PC-3 (cell line): ENCODE measurements around the gene UBE2E1. TPM values are rescaled to one million over a fixed set of nuclear protein-coding genes. Genes with fewer than 3 reads are reported as not detected.

Experiments
- ATAC-seq: fragments of 200-7000 bp; cut with Tn5 transposase; 2 replicates; pipeline ENCODE4 v1.9.1; 2020; ENCODE audit warnings: mild to moderate bottlenecking, moderate library complexity
- BruUV-seq: library from RNA; stranded (reverse); fragments of 400-500 nt; replicated peaks from 2 replicates; lab custom pipeline; 2021; lab: Mats Ljungman, UMichigan
- CTCF ChIA-PET: fragments of 300-600 bp; sonication (Branson Sonifier 250); formaldehyde crosslinking; loops from one replicate; lab custom pipeline; 2022; ENCODE audit warnings: antibody characterized with exemption; lab: Charles Lee
- POLR2A ChIA-PET: fragments of 300-600 bp; sonication (Branson Sonifier 250); formaldehyde crosslinking; loops from one replicate; lab custom pipeline; 2022; ENCODE audit warnings: antibody characterized with exemption; ENCODE audit not compliant: unreplicated experiment; lab: Charles Lee
- DNase-seq: peaks from one replicate; pipeline ENCODE4 v3.0.0-alpha.2; 2015
- H2AFZ ChIP-seq: fragments of 300-600 bp; sonication (generic); 2 replicates; pipeline ENCODE4 v1.6.0; 2016; ENCODE audit warnings: antibody characterized with exemption, low read length
- H3F3A ChIP-seq: fragments of 300-600 bp; sonication (generic); one replicate; pipeline ENCODE4 v1.6.0; 2017; ENCODE audit warnings: antibody characterized with exemption, low read length, control low read depth, mild to moderate bottlenecking; ENCODE audit not compliant: unreplicated experiment
- H3K27ac ChIP-seq: fragments of 300-600 bp; sonication (generic); 2 replicates; pipeline ENCODE4 v1.5.1; 2016; ENCODE audit warnings: mild to moderate bottlenecking, low read length
- H3K27me3 ChIP-seq: fragments of 300-600 bp; sonication (generic); 2 replicates; pipeline ENCODE4 v1.6.1; 2016; ENCODE audit warnings: low read length, mixed read lengths
- H3K36me3 ChIP-seq: fragments of 300-600 bp; sonication (generic); 2 replicates; pipeline ENCODE4 v1.6.1; 2016; ENCODE audit warnings: low read depth, mixed run types, low read length, mixed read lengths
- H3K4me1 ChIP-seq: fragments of 300-600 bp; sonication (generic); 2 replicates; pipeline ENCODE4 v1.5.1; 2016; ENCODE audit warnings: low read length; ENCODE audit not compliant: insufficient read depth
- H3K4me2 ChIP-seq: fragments of 300-600 bp; sonication (generic); 2 replicates; pipeline ENCODE4 v1.6.0; 2016; ENCODE audit warnings: low read length
- H3K4me3 ChIP-seq: fragments of 300-600 bp; sonication (generic); 2 replicates; pipeline ENCODE4 v1.5.1; 2016; ENCODE audit warnings: mild to moderate bottlenecking, low read length, mixed read lengths
- H3K79me2 ChIP-seq: fragments of 300-600 bp; sonication (generic); 2 replicates; pipeline ENCODE4 v1.6.1; 2017; ENCODE audit warnings: low read length, mixed read lengths
- H3K9ac ChIP-seq: fragments of 300-600 bp; sonication (generic); 2 replicates; pipeline ENCODE4 v1.6.0; 2016; ENCODE audit warnings: mild to moderate bottlenecking, low read length
- H3K9me2 ChIP-seq: fragments of 300-600 bp; sonication (generic); replicated peaks from 2 replicates; pipeline ENCODE4 v1.6.1; 2016; ENCODE audit warnings: mixed run types, low read length, mixed read lengths
- H3K9me3 ChIP-seq: fragments of 300-600 bp; sonication (generic); 2 replicates; pipeline ENCODE4 v1.6.1; 2016; ENCODE audit warnings: low read length, mixed read lengths
- H4K20me1 ChIP-seq: fragments of 300-600 bp; sonication (generic); 2 replicates; pipeline ENCODE4 v1.6.1; 2016; ENCODE audit warnings: low read length, mixed read lengths
- CTCF ChIP-seq: fragments of 300-600 bp; sonication (generic); conservative IDR thresholded peaks from 2 replicates; pipeline ENCODE4 v1.5.1; 2017; ENCODE audit warnings: antibody characterized with exemption, low read depth, mild to moderate bottlenecking, low read length
- EZH2 ChIP-seq: fragments of 300-600 bp; sonication (generic); IDR thresholded peaks from one replicate; pipeline ENCODE4 v1.6.1; 2017; ENCODE audit warnings: antibody characterized with exemption, mild to moderate bottlenecking, low read length; ENCODE audit not compliant: unreplicated experiment
- EZH2phosphoT487 ChIP-seq: fragments of 300-600 bp; sonication (generic); IDR thresholded peaks from 2 replicates; pipeline ENCODE4 v1.6.1; 2018; ENCODE audit warnings: mild to moderate bottlenecking, antibody characterized with exemption, low read length, borderline replicate concordance
- intact Hi-C: fragments of 100-400 bp; cut with micrococcal nuclease; formaldehyde crosslinking; loops from 2 replicates; pipeline ENCODE4 v1.9.0; 2023
- total RNA-seq: library from RNA; depleted of rRNA; stranded (reverse); fragments of >200 nt; gene quantifications from 2 replicates; pipeline ENCODE4 v1.2.3, GENCODE V29; 2014

UBE2E1 gene
- total RNA-seq, 1 experiment from 2014 or later = 117 TPM

GRCh38 chr3:23762214-23762613, 43.5 kb upstream of the UBE2E1 start:
- Histone ChIP-seq H3K4me2 (no peak overlapping the region), H3F3A (no peaks in the 10 kb centered on the region), H2AFZ (peak overlapping the region; percentile 31; the same call in 1 of the 2 replicates), H3K4me1 (no peaks in the 10 kb centered on the region), H4K20me1 (no peaks in the 10 kb centered on the region), H3K9ac (no peak overlapping the region), H3K27ac (no peak overlapping the region), H3K36me3 (no peaks in the 10 kb centered on the region), H3K4me3 (no peak overlapping the region), H3K9me3 (no peaks in the 10 kb centered on the region), H3K79me2 (no peaks in the 10 kb centered on the region), H3K27me3 (no peaks in the 10 kb centered on the region), H3K9me2 (no peaks in the 10 kb centered on the region)
- DNase-seq (no peak), ATAC-seq (no peak)
- intact Hi-C loops = no loop called here
- ChIA-PET POLR2A (no interaction called here), CTCF (no interaction called here)
- TF ChIP-seq EZH2 (no peak), CTCF (no peak), EZH2phosphoT487 (no peak)
- BruUV-seq = no TSS peak

GRCh38 chr3:23762759-23763477, 42.8 kb upstream of the UBE2E1 start:
- Histone ChIP-seq H3K9ac (no peak overlapping the region), H3K4me1 (no peaks in the 10 kb centered on the region), H3K4me3 (no peak overlapping the region), H3K36me3 (no peaks in the 10 kb centered on the region), H4K20me1 (no peaks in the 10 kb centered on the region), H3K4me2 (no peak overlapping the region), H3K27ac (no peak overlapping the region), H3K79me2 (no peaks in the 10 kb centered on the region), H3F3A (no peaks in the 10 kb centered on the region), H3K9me3 (no peaks in the 10 kb centered on the region), H3K9me2 (no peaks in the 10 kb centered on the region), H2AFZ (no peak overlapping the region; the same call in 1 of the 2 replicates), H3K27me3 (no peaks in the 10 kb centered on the region)
- CTCF ChIA-PET = no interaction called here
- POLR2A ChIA-PET = no interaction called here
- DNase-seq = no peak
- TF ChIP-seq CTCF (no peak), EZH2phosphoT487 (no peak), EZH2 (no peak)
- ATAC-seq = no peak
- BruUV-seq = no TSS peak
- intact Hi-C loops = no loop called here

- H3K9me3 ChIP-seq = no peaks in the 10 kb centered on the region
- no peaks in the 10 kb centered on the region for H3K79me2 ChIP-seq
- no TSS peak for BruUV-seq
- H3K4me1 ChIP-seq = no peaks in the 10 kb centered on the region
- H3K9me2 ChIP-seq = no peaks in the 10 kb centered on the region
- no peak overlapping the region for H3K4me2 ChIP-seq
- ChIA-PET CTCF (no interaction called here), POLR2A (no interaction called here)
- H3K9ac ChIP-seq = no peak overlapping the region
- H3F3A ChIP-seq = no peaks in the 10 kb centered on the region
- no peaks in the 10 kb centered on the region for H4K20me1 ChIP-seq
- H3K27me3 ChIP-seq = no peaks in the 10 kb centered on the region
- no peak overlapping the region for H2AFZ ChIP-seq
- intact Hi-C loops = no loop called here
- no peaks in the 10 kb centered on the region for H3K36me3 ChIP-seq
- no peak for TF ChIP-seq EZH2
- no peak for TF ChIP-seq EZH2phosphoT487
- no peak for TF ChIP-seq CTCF
- H3K4me3 ChIP-seq = no peak overlapping the region
- no peak for DNase-seq
- H3K27ac ChIP-seq = no peak overlapping the region
- ATAC-seq = no peak
Observed at GRCh38 chr3:23764407-23764806, 41.3 kb upstream of the UBE2E1 start.
